ENCODE measurements around the gene INVS. TPM values are rescaled to one million over a fixed set of nuclear protein-coding genes. Genes with fewer than 3 reads are reported as not detected.

INVS gene
- total RNA-seq, 2 experiments from 2014 or later: 18.0 to 20.4 TPM

DNA sequence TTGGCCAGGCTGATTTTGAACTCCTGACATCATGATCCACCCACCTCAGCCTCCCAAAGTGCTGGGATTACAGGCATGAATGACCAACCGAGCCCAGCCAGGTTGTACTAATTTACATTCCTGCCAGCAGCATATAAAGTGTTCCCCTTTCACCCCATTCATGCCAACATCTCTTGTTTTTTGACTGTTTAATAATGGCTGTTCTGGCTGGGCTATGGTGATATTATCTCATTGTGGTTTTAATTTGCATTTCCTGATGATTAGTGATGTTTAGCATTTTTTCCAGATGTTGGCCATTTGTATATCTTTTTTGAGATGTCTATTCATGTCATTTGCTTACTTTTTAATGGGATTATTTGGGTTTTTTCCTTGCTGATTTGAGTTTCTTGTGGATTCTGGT is 87.3 kb downstream of the INVS start:
- Mint-ChIP-seq H3K36me3 (ENCODE audit: low read depth) (peaks cover 47% of the 10 kb centered on the region), H3K4me1 (ENCODE audit: low read depth) (no peaks in the 10 kb centered on the region), H3K4me3 (no peak overlapping the region), H3K27me3 (no peaks in the 10 kb centered on the region), H3K9me3 (peaks cover 42% of the 10 kb centered on the region), H3K27ac (no peak overlapping the region)
- intact Hi-C loops (cut with micrococcal nuclease): no loop called here
- DNase-seq (no peak), ATAC-seq (no peak)
- ChIA-PET POLR2A (no interaction called here), CTCF (no interaction called here)
- no peak for TF ChIP-seq CTCF (IDR thresholded peaks at IDR 0.05)

DNA sequence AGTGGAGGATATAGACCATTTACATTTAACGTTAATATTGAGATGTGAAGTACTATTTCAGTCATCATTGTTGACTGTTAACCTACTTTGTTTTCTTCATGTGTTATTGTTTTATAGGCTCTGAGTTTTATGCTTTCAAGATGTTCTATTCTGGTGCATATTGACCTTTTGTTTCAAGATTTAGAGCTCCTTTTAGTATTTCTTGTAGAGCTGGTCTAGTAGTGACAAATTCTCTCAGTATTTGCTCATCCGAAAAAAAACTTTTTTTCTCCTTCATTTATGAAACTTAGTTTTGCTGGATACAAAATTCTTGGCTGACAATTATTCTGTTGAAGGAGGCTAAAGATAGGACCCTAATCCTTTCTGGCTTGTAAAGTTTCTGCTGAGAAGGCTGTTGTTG is 91.3 kb downstream of the INVS start:
- peaks cover 39% of the 10 kb centered on the region for H3K9me3 Mint-ChIP-seq

GRCh38 chr9:100191264-100191663 is 92.2 kb downstream of the INVS start:
- POLR2A ChIA-PET: no interaction called here
- Mint-ChIP-seq H3K9me3 (peaks cover 34% of the 10 kb centered on the region), H3K4me3 (no peak overlapping the region), H3K36me3 (ENCODE audit: low read depth) (peaks cover 59% of the 10 kb centered on the region), H3K4me1 (ENCODE audit: low read depth) (no peaks in the 10 kb centered on the region), H3K27me3 (no peaks in the 10 kb centered on the region), H3K27ac (no peak overlapping the region)
- no peak for DNase-seq
- no peak for ATAC-seq
- CTCF ChIA-PET: interaction anchor here (0.6 to 1.6 kb wide), 2 partner anchors 10 to 25 kb away, joined by 3 read pairs; no protein-coding TSS in a partner anchor
- intact Hi-C loops (cut with micrococcal nuclease): no loop called here
- TF ChIP-seq CTCF (IDR thresholded peaks at IDR 0.05): no peak

More for the DNA sequence above, 91.3 kb downstream of the INVS start:
- Mint-ChIP-seq H3K36me3 (ENCODE audit: low read depth) (peaks cover 62% of the 10 kb centered on the region), H3K27me3 (no peaks in the 10 kb centered on the region), H3K4me1 (ENCODE audit: low read depth) (no peaks in the 10 kb centered on the region), H3K4me3 (no peak overlapping the region), H3K27ac (no peak overlapping the region)
- intact Hi-C loops (cut with micrococcal nuclease): no loop called here
- no peak for ATAC-seq
- ChIA-PET POLR2A (no interaction called here), CTCF (interaction anchor here (1.6 kb wide), 1 partner anchor 26 kb away, joined by 3 read pairs; no protein-coding TSS in a partner anchor)
- TF ChIP-seq CTCF (IDR thresholded peaks at IDR 0.05): no peak
- no peak for DNase-seq

DNA sequence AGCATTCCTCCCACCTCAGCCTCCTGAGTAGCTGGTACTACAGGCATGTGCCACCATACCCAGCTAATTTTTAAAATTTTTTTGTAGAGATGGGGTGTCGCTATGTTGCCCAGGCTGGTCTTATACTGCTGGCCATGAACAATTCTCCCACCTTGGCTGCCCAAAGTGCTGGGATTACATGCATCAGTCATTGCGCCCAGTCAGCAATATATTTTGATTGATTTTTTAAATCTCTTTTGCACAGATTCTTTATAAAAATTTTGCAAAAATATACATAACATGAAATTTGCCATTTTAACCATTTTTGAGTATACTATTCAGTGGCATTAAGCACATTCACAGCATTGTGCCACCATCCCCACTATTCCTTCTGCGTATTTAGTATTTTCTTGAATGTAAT is 94.0 kb downstream of the INVS start:
- H3K36me3 Mint-ChIP-seq (ENCODE audit: low read depth): peaks cover 45% of the 10 kb centered on the region
- DNase-seq: no peak
- H3K27ac Mint-ChIP-seq: no peak overlapping the region
- ChIA-PET CTCF (no interaction called here), POLR2A (no interaction called here)
- TF ChIP-seq CTCF (IDR thresholded peaks at IDR 0.05): no peak
- H3K4me1 Mint-ChIP-seq (ENCODE audit: low read depth): no peaks in the 10 kb centered on the region
- no peak overlapping the region for H3K4me3 Mint-ChIP-seq
- no peaks in the 10 kb centered on the region for H3K27me3 Mint-ChIP-seq
- intact Hi-C loops (cut with micrococcal nuclease): no loop called here
- ATAC-seq: no peak
- H3K9me3 Mint-ChIP-seq: peaks cover 28% of the 10 kb centered on the region

DNA sequence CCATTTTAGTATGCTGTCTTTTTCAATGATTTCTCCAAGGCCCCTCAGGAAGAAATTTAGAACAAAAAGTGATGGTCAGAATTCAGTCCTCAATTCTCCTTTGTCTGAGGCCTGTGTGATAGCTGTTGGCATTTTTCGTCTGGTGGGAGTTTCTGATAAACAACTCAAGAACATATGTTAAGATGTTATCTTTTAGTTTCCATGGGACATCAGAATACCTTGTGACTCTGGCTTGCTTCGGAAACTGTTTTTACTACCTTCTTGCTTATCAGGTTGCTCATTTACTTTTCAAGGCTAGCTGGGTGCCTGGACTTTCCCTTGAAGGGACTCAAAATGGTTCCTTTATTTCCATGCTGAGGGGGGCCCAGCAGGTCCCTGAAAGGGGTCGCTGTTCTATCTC is 97.2 kb downstream of the INVS start:
- no peak for DNase-seq
- no peaks in the 10 kb centered on the region for H3K27me3 Mint-ChIP-seq
- H3K9me3 Mint-ChIP-seq: peaks cover 8% of the 10 kb centered on the region
- POLR2A ChIA-PET: no interaction called here
- H3K36me3 Mint-ChIP-seq (ENCODE audit: low read depth): peaks cover 24% of the 10 kb centered on the region
- ATAC-seq: no peak
- H3K4me3 Mint-ChIP-seq: no peak overlapping the region
- no peak overlapping the region for H3K27ac Mint-ChIP-seq
- no peak for TF ChIP-seq CTCF (IDR thresholded peaks at IDR 0.05)
- no peaks in the 10 kb centered on the region for H3K4me1 Mint-ChIP-seq (ENCODE audit: low read depth)
- intact Hi-C loops (cut with micrococcal nuclease): no loop called here
- CTCF ChIA-PET: no interaction called here

All from activated CD8-positive, alpha-beta T cell treated with anti-CD3 and anti-CD28 coated beads for 36 hours (primary cell).